DND-41 (cell line): ENCODE results near the gene RANBP2.

Source experiments
- ATAC-seq: fragments of 200-7000 bp; cut with Tn5 transposase; 3 replicates; pipeline ENCODE4 v1.9.1; 2021; ENCODE audit warnings: low read depth; ENCODE audit not compliant: insufficient read depth
- DNase-seq: peaks from one replicate; pipeline ENCODE4 v3.0.0-alpha.2; 2020
- H2AFZ ChIP-seq: 2 replicates; pipeline ENCODE4 v1.6.0; 2012; ENCODE audit warnings: low read depth, low read length
- H3K27ac ChIP-seq: 2 replicates; pipeline ENCODE4 v1.5.1; 2012; ENCODE audit warnings: low read length, inconsistent platforms
- H3K27me3 ChIP-seq: fragments of 200-600 bp; sonication (generic); 2 replicates; pipeline ENCODE4 v1.6.0; 2012; ENCODE audit warnings: low read length, mild to moderate bottlenecking, inconsistent platforms; ENCODE audit not compliant: insufficient read depth, poor library complexity
- H3K36me3 ChIP-seq: 2 replicates; pipeline ENCODE4 v1.5.1; 2012; ENCODE audit warnings: low read length, inconsistent platforms; ENCODE audit not compliant: insufficient read depth
- H3K4me1 ChIP-seq: 2 replicates; pipeline ENCODE4 v1.5.1; 2012; ENCODE audit warnings: mild to moderate bottlenecking, low read length; ENCODE audit not compliant: insufficient read depth
- H3K4me2 ChIP-seq: 2 replicates; pipeline ENCODE4 v1.6.0; 2012; ENCODE audit warnings: mild to moderate bottlenecking, moderate library complexity, low read length, inconsistent platforms; ENCODE audit not compliant: insufficient read depth
- H3K4me3 ChIP-seq, 2 experiments: fragments of 200-600 bp in 1 of 2; shearing (Covaris generic) in 1 of 2; 2 replicates each; pipeline ENCODE4 v1.5.1; 2012 to 2016; ENCODE audit warnings: inconsistent platforms in 2 of 2, low read length in 2 of 2, mild to moderate bottlenecking in 2 of 2, low read depth in 1 of 2, moderate library complexity in 1 of 2
- H3K79me2 ChIP-seq: 2 replicates; pipeline ENCODE4 v1.6.0; 2012; ENCODE audit warnings: low read length, inconsistent platforms; ENCODE audit not compliant: insufficient read depth
- H3K9ac ChIP-seq: 2 replicates; pipeline ENCODE4 v1.6.0; 2012; ENCODE audit warnings: low read depth, mild to moderate bottlenecking, inconsistent platforms, low read length, moderate library complexity
- H3K9me3 ChIP-seq: 2 replicates; pipeline ENCODE4 v1.5.1; 2012; ENCODE audit warnings: low read length, moderate library complexity, mild to moderate bottlenecking, inconsistent platforms; ENCODE audit not compliant: insufficient read depth, severe bottlenecking
- H4K20me1 ChIP-seq: 2 replicates; pipeline ENCODE4 v1.6.0; 2012; ENCODE audit warnings: low read length; ENCODE audit not compliant: insufficient read depth
- EZH2 ChIP-seq: IDR thresholded peaks from 3 replicates; pipeline ENCODE4 v1.6.1; 2012; ENCODE audit warnings: borderline replicate concordance, low read depth, mild to moderate bottlenecking, moderate library complexity, low read length, inconsistent platforms; ENCODE audit not compliant: severe bottlenecking
- TF ChIP-seq, protein P1 (sequence below): IDR thresholded peaks from 2 replicates; pipeline ENCODE4 v1.5.1; 2012; ENCODE audit warnings: borderline replicate concordance, low read length, moderate library complexity, mild to moderate bottlenecking; ENCODE audit not compliant: poor library complexity, severe bottlenecking; ENCODE audit errors: extremely low read depth

RANBP2 gene

DNA sequence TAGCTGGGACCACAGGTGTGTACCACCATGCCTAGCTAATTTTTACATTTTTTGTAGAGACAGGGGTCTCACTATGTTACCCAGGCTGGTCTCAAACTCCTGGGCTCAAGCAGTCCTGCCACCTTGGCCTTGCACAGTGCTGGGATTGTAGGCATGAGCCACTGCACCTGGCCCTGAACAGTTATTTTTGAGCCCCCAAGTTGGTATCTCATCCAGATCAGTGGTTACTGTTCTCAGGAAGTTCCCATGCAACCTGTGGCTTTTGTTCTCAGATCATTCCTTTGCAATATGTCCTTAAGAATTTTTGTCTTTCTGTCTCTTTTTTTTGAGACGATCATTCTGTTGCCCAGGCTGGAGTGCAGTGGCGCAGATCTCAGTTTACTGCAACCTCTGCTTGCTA is 59.6 kb downstream of the RANBP2 start:
- Histone ChIP-seq H3K4me1 (peaks cover 99% of the 10 kb centered on the region), H3K79me2 (peaks cover 92% of the 10 kb centered on the region), H3K9me3 (no peaks in the 10 kb centered on the region), H3K4me2 (peak overlapping the region; percentile 54), H4K20me1 (no peaks in the 10 kb centered on the region), H3K27ac (peak overlapping the region; percentile 96), H3K4me3 (peak overlapping the region in 1 of 2 experiments; percentile 23; a peak in 1 of 4 replicates), H3K27me3 (no peaks in the 10 kb centered on the region), H3K36me3 (peaks cover 89% of the 10 kb centered on the region), H3K9ac (peak overlapping the region; percentile 54), H2AFZ (no peak overlapping the region)
- peak; percentile 85 for ATAC-seq
- no peak for TF ChIP-seq EZH2
- TF ChIP-seq, protein P1, sequence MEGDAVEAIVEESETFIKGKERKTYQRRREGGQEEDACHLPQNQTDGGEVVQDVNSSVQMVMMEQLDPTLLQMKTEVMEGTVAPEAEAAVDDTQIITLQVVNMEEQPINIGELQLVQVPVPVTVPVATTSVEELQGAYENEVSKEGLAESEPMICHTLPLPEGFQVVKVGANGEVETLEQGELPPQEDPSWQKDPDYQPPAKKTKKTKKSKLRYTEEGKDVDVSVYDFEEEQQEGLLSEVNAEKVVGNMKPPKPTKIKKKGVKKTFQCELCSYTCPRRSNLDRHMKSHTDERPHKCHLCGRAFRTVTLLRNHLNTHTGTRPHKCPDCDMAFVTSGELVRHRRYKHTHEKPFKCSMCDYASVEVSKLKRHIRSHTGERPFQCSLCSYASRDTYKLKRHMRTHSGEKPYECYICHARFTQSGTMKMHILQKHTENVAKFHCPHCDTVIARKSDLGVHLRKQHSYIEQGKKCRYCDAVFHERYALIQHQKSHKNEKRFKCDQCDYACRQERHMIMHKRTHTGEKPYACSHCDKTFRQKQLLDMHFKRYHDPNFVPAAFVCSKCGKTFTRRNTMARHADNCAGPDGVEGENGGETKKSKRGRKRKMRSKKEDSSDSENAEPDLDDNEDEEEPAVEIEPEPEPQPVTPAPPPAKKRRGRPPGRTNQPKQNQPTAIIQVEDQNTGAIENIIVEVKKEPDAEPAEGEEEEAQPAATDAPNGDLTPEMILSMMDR: no peak
- DNase-seq: peak; percentile 85

DNA sequence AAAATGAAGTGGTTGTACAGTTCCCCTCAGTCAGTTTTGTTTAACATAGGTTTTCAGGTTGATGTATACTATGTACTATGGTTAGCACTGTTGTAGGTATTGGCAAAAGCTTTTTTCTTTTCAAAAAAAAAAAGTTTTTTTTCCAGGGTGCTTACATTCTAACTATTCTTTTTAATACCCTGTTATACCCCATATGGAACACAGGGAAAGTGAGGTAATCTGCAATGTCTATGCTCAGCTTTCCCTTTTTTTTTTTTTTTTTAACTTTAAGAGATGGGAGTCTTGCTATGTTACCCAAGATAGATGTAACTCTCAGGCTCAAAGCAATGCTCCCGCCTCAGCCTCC is 66.7 kb downstream of the RANBP2 start:
- H3K4me3 ChIP-seq: peak overlapping the region; percentile 37 to 65; a peak in 3 of 4 replicates
- no peak for DNase-seq
- no peaks in the 10 kb centered on the region for H3K9me3 ChIP-seq
- H2AFZ ChIP-seq: peak overlapping the region; percentile 80; the same call in 1 of the 2 replicates
- TF ChIP-seq EZH2: no peak
- TF ChIP-seq, protein P1: no peak
- peaks cover 59% of the 10 kb centered on the region for H3K36me3 ChIP-seq
- ATAC-seq: no peak
- no peaks in the 10 kb centered on the region for H3K27me3 ChIP-seq
- peaks cover 8% of the 10 kb centered on the region; the same call in 1 of the 2 replicates for H4K20me1 ChIP-seq
- peaks cover 97% of the 10 kb centered on the region for H3K79me2 ChIP-seq
- H3K27ac ChIP-seq: peak overlapping the region; percentile 98
- peak overlapping the region; percentile 80 for H3K4me2 ChIP-seq
- H3K4me1 ChIP-seq: peaks cover 73% of the 10 kb centered on the region
- peak overlapping the region; percentile 77 for H3K9ac ChIP-seq

DNA sequence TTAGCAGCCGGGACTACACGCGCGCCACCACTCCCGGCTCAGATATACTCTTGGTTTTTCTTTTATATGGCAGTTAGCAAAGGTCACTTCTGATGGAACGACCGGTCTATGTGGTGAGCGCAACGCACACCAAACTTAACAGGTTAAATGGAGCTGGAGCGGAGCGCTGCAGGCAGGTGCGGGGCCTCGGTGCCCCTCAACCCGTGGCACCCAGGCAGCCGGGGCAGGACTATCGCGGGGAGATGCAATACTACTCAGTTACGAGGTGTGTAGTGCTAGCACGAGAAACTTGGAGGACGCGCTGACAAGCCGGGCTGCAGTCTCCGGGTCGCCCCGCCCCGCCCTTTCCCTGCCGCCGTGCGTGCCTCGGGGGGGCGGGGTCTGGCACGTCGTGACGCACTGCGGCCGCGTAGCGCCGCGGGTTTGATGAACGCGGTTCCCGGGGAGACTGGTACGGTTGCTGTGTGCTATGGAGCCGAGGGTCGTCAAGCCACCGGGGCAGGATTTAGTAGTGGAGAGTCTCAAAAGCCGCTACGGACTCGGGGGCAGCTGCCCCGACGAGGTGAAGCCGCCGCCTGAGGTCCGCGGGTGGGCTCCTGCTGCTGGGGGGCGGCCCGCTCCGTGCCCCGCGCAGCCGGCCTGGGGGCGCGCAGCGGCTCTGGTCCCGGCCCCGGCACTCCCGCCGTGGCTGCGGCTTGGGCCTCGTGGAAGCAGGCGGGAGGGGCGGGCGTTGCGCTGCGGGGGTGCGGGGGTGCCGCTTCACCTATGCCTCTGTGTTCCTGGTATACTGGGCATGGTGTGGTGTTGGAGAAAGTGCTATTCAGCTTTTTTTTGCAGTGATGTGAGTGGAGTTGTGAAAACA is 67.3 kb downstream of the RANBP2 start, which contains the start of gene CCDC138:
TSS of gene CCDC138 (plus strand) at position 418 of the 862 bp plus-strand sequence. CDS start at position 470, 52 bp downstream.
- peaks cover 59% of the 10 kb centered on the region for H3K36me3 ChIP-seq
- peak within 1 kb of the TSS; percentile 77 for H3K9ac ChIP-seq
- peak within 1 kb of the TSS; percentile 37 to 65 for H3K4me3 ChIP-seq
- H3K4me1 ChIP-seq: peaks cover 73% of the 10 kb centered on the region
- TF ChIP-seq, protein P1: peak; percentile 18
- TF ChIP-seq EZH2: no peak
- no peaks in the 10 kb centered on the region for H3K27me3 ChIP-seq
- no peaks in the 10 kb centered on the region for H3K9me3 ChIP-seq
- H3K4me2 ChIP-seq: peak within 1 kb of the TSS; percentile 80
- peak within 1 kb of the TSS; percentile 80 for H2AFZ ChIP-seq
- ATAC-seq (peak; percentile 82), DNase-seq (peak; percentile 96)
- H3K79me2 ChIP-seq: peaks cover 97% of the 10 kb centered on the region
- peaks cover 12% of the 10 kb centered on the region; the same call in 1 of the 2 replicates for H4K20me1 ChIP-seq
- H3K27ac ChIP-seq: peak within 1 kb of the TSS; percentile 98
